ENCODE results near the gene BLOC1S4. TPM values are rescaled to one million over a fixed set of nuclear protein-coding genes. Genes with fewer than 3 reads are reported as not detected.
A peak's percentile ranks its signal among the peaks of the same experiment; 100 is the strongest.

The BLOC1S4 gene
- total RNA-seq, 2 experiments from 2014 or later: 19.4 to 21.0 TPM

- H3K4me1 Mint-ChIP-seq: peaks cover 42% of the 10 kb centered on the region
- no peak for DNase-seq
- peaks cover 5% of the 10 kb centered on the region for H3K36me3 Mint-ChIP-seq
- no peak overlapping the region for H3K4me3 Mint-ChIP-seq
- H3K27ac Mint-ChIP-seq: no peak overlapping the region
- H3K9me3 Mint-ChIP-seq: no peaks in the 10 kb centered on the region
- H3K27me3 Mint-ChIP-seq: no peaks in the 10 kb centered on the region
Measured at GRCh38 chr4:6686104-6686787, 29.7 kb upstream of the BLOC1S4 start.

GRCh38 chr4:6687947-6688878 lies 27.8 kb upstream of the BLOC1S4 start:
- no peaks in the 10 kb centered on the region for H3K27me3 Mint-ChIP-seq
- no peak for DNase-seq
- H3K4me1 Mint-ChIP-seq: peaks cover 55% of the 10 kb centered on the region
- H3K9me3 Mint-ChIP-seq: no peaks in the 10 kb centered on the region
- peaks cover 2% of the 10 kb centered on the region for H3K36me3 Mint-ChIP-seq
- H3K4me3 Mint-ChIP-seq: peak overlapping the region; percentile 47
- H3K27ac Mint-ChIP-seq: peak overlapping the region; percentile 85

GRCh38 chr4:6688879-6689505 lies 27.0 kb upstream of the BLOC1S4 start:
- no peaks in the 10 kb centered on the region for H3K9me3 Mint-ChIP-seq
- H3K4me3 Mint-ChIP-seq: peak overlapping the region; percentile 55
- H3K4me1 Mint-ChIP-seq: peaks cover 62% of the 10 kb centered on the region
- DNase-seq: peak; percentile 87
- H3K27me3 Mint-ChIP-seq: no peaks in the 10 kb centered on the region
- H3K36me3 Mint-ChIP-seq: peaks cover 2% of the 10 kb centered on the region
- peak overlapping the region; percentile 85 for H3K27ac Mint-ChIP-seq

GRCh38 chr4:6689506-6689960 lies 26.4 kb upstream of the BLOC1S4 start:
- DNase-seq: no peak
- Mint-ChIP-seq H3K4me1 (peaks cover 65% of the 10 kb centered on the region), H3K27ac (peak overlapping the region; percentile 85), H3K36me3 (peaks cover 2% of the 10 kb centered on the region), H3K27me3 (no peaks in the 10 kb centered on the region), H3K4me3 (peak overlapping the region; percentile 55), H3K9me3 (no peaks in the 10 kb centered on the region)

GRCh38 chr4:6692379-6692778 lies 23.6 kb upstream of the BLOC1S4 start:
- Mint-ChIP-seq H3K27me3 (no peaks in the 10 kb centered on the region), H3K4me3 (no peak overlapping the region), H3K9me3 (no peaks in the 10 kb centered on the region), H3K27ac (no peak overlapping the region), H3K36me3 (peaks cover 2% of the 10 kb centered on the region), H3K4me1 (peaks cover 84% of the 10 kb centered on the region)
- DNase-seq: no peak

- peaks cover 82% of the 10 kb centered on the region for H3K4me1 Mint-ChIP-seq
- no peak overlapping the region for H3K4me3 Mint-ChIP-seq
- no peaks in the 10 kb centered on the region for H3K27me3 Mint-ChIP-seq
- H3K27ac Mint-ChIP-seq: peak overlapping the region; percentile 62
- peaks cover 1% of the 10 kb centered on the region for H3K36me3 Mint-ChIP-seq
- H3K9me3 Mint-ChIP-seq: no peaks in the 10 kb centered on the region
- DNase-seq: no peak
Measured at GRCh38 chr4:6692806-6693205, 23.2 kb upstream of the BLOC1S4 start.

GRCh38 chr4:6693231-6694176 lies 22.5 kb upstream of the BLOC1S4 start, which contains the start of gene S100P:
S100P (plus strand) TSS chr4:6693878; CDS start chr4:6693933, 55 bp downstream.
- Mint-ChIP-seq H3K4me1 (peaks cover 75% of the 10 kb centered on the region), H3K27me3 (no peaks in the 10 kb centered on the region), H3K9me3 (no peaks in the 10 kb centered on the region), H3K36me3 (no peaks in the 10 kb centered on the region), H3K27ac (peak within 1 kb of the TSS; percentile 84), H3K4me3 (peak within 1 kb of the TSS; percentile 62)
- no peak for DNase-seq

- Mint-ChIP-seq H3K27me3 (no peaks in the 10 kb centered on the region), H3K36me3 (no peaks in the 10 kb centered on the region), H3K4me3 (peak overlapping the region; percentile 62), H3K4me1 (peaks cover 70% of the 10 kb centered on the region), H3K9me3 (no peaks in the 10 kb centered on the region), H3K27ac (peak overlapping the region; percentile 84)
- no peak for DNase-seq
Measured at GRCh38 chr4:6694177-6694901, 21.6 kb upstream of the BLOC1S4 start.

GRCh38 chr4:6695660-6696610 lies 20.0 kb upstream of the BLOC1S4 start:
- Mint-ChIP-seq H3K27me3 (no peaks in the 10 kb centered on the region), H3K36me3 (peaks cover 11% of the 10 kb centered on the region), H3K4me1 (peaks cover 57% of the 10 kb centered on the region), H3K9me3 (no peaks in the 10 kb centered on the region), H3K4me3 (peak overlapping the region; percentile 45), H3K27ac (peak overlapping the region; percentile 91)
- DNase-seq: no peak

- Mint-ChIP-seq H3K9me3 (no peaks in the 10 kb centered on the region), H3K4me1 (peaks cover 52% of the 10 kb centered on the region), H3K27me3 (no peaks in the 10 kb centered on the region), H3K36me3 (peaks cover 15% of the 10 kb centered on the region), H3K27ac (peak overlapping the region; percentile 91), H3K4me3 (peak overlapping the region; percentile 45)
- no peak for DNase-seq
Measured at GRCh38 chr4:6696611-6697010, 19.4 kb upstream of the BLOC1S4 start.

- H3K4me1 Mint-ChIP-seq: peaks cover 52% of the 10 kb centered on the region
- peak overlapping the region; percentile 91 for H3K27ac Mint-ChIP-seq
- H3K36me3 Mint-ChIP-seq: peaks cover 16% of the 10 kb centered on the region
- no peak overlapping the region for H3K4me3 Mint-ChIP-seq
- no peak for DNase-seq
- no peaks in the 10 kb centered on the region for H3K9me3 Mint-ChIP-seq
- H3K27me3 Mint-ChIP-seq: no peaks in the 10 kb centered on the region
Measured at GRCh38 chr4:6697131-6697530, 18.8 kb upstream of the BLOC1S4 start.

GRCh38 chr4:6699388-6699787 lies 16.6 kb upstream of the BLOC1S4 start:
- Mint-ChIP-seq H3K9me3 (no peaks in the 10 kb centered on the region), H3K27me3 (no peaks in the 10 kb centered on the region), H3K4me1 (peaks cover 40% of the 10 kb centered on the region), H3K27ac (peak overlapping the region; percentile 46), H3K36me3 (peaks cover 28% of the 10 kb centered on the region), H3K4me3 (no peak overlapping the region)
- DNase-seq: no peak

- H3K4me1 Mint-ChIP-seq: peaks cover 40% of the 10 kb centered on the region
- H3K4me3 Mint-ChIP-seq: no peak overlapping the region
- H3K36me3 Mint-ChIP-seq: peaks cover 32% of the 10 kb centered on the region
- no peaks in the 10 kb centered on the region for H3K9me3 Mint-ChIP-seq
- no peaks in the 10 kb centered on the region for H3K27me3 Mint-ChIP-seq
- no peak for DNase-seq
- no peak overlapping the region for H3K27ac Mint-ChIP-seq
Measured at GRCh38 chr4:6699903-6700302, 16.1 kb upstream of the BLOC1S4 start.
